GM04503 (cell line): ENCODE data around the gene ARIH2.

Experiments
- DNase-seq: peaks from one replicate; pipeline ENCODE4 v3.0.0-alpha.2; 2012; ENCODE audit warnings: low read depth

ARIH2 gene

DNA sequence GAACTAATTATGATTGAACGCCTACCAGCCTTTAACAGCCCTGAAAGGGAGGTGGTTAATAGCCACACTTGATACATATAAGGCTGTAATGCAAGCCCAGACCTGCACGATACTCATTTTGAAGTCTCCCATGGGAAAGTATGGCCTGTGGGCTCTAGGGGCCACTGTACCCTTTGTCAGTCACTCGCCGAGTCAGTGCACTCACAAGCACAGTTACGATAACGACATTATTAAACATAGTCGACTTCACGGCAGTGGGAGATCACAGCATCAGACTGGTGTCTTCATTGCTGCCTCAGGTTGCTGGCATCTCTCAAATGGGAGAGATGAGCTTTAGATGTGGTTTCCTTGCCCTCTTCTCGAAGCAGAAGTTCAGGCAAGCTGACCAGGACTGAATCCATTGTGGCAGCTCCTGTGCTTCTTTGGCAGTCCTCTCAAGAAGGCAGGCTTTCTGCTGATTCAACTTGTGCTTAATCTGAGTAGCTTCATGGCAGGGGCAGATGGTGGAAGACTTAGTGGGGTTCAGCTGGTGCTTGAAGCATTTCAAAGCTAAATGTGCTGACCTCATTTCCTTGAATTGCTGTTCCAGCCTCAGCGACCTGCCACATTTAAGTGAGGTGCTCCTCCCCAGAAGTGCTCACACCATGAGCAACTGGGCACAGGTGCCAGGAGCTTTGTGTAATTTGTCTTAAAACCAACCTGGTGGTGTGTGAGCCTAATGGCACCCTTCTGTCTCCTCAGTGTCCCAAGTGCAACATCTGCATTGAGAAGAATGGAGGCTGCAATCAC is 55.6 kb downstream of the ARIH2 start:
- no peak for DNase-seq

DNA sequence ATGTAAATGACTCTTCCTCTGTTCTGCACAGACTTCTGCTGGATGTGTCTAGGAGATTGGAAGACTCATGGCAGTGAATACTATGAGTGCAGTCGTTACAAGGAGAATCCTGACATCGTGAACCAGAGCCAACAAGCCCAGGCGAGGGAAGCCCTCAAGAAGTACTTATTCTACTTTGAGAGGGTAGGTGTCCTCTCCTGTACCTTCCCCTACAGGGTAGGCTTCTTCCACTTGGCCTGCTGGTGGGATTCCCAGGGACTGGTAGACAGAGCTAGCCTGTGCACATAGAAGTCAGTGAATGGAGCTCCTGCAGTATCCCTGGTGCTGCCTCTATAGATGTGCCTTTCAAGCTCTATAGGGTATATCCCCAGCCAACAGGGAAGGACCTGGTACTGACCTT is 60.8 kb downstream of the ARIH2 start:
- no peak for DNase-seq

- no peak for DNase-seq
Observed at GRCh38 chr3:48980295-48980694, 61.7 kb downstream of the ARIH2 start.

DNA sequence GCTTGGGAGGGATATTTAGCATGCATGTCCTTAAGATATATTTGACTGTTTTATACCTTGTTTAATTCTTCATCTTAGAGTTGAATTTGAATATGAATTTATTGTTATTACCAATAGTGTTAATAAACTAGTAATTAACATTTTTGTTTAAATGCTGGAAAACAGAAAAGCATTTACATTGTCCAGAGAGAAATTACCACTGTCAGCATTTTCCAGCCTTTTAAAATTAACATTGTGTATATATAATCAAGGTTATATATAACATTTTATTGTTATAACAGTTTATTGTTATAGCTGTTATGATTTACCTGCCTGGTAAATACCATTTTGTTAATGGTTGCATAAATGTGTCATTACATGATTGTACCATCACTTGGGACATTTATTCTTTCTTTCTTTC is 63.4 kb downstream of the ARIH2 start:
- DNase-seq: no peak

- no peak for DNase-seq
Observed at GRCh38 chr3:48982686-48983085, 64.0 kb downstream of the ARIH2 start.

DNA sequence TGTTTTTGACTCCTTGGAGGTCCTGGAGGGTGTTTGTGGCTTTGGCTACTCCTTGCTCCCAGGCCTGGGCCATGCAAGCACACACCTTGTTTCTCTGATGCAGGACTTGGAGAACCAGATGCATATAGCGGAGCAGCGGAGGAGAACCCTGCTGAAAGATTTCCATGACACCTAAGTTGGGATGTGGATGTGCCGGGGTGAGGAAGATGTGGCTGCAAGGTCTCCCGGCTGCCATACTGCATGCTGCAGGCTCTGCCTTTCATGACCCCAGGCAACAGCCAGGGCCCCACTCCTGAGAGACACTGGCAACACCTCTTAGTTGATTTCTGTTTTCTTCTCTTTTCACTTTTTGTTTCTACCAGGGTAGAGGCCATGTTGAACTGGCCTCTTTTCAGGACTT is 64.5 kb downstream of the ARIH2 start:
- DNase-seq: no peak

DNA sequence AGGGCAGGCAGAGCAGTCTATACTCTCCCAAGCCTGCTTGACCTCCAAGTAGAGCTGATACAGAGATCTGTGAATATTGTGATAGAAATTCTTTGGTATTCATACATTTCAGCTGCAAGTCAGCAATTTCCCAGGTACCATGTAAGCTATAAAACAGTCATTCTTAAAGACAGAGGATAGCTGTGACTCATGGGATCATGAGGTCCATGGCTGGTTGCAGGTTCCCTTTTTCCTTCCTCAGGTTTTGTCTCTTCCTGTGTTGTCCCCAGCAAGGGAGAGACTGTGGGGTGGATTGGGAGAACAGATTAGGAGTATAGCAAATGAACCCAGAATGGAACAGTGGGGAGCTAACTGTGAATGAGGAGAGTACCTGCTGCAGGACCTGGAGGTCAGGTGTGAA is 66.0 kb downstream of the ARIH2 start:
- no peak for DNase-seq

GRCh38 chr3:48985831-48986376 is 67.3 kb downstream of the ARIH2 start:
- no peak for DNase-seq

DNA sequence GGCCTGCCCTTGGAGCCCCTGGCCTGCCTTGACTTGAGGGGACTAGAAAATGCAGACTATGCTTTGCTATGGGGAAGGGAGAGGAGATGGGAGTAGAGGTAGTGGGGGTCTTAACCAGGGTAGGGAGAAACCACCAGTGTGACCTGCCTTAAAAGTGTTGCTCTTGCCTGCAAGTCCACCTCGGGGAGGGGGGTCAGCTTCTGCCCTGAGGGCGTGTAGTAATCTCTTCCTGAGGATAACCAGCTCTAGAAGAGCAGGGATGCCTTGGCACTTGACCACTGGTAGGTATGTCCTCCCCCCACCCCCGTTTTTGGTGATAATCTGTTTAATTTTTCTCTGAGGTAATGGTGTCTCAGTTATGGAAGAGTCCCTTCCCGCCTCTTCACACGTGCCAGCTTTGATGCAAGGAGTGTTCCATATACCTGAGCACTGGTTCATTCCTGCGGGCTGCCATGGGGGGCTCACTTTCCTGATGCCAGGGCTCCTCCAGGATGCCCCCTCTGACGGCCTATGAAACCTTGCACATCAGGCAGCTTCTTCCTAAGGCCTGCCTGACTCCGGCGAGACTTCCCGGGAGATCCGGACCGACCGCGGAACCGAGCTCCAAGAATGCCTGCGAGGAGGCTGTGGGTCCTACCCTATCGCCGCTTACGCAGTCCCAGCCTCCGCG is 70.6 kb downstream of the ARIH2 start:
- no peak for DNase-seq

DNA sequence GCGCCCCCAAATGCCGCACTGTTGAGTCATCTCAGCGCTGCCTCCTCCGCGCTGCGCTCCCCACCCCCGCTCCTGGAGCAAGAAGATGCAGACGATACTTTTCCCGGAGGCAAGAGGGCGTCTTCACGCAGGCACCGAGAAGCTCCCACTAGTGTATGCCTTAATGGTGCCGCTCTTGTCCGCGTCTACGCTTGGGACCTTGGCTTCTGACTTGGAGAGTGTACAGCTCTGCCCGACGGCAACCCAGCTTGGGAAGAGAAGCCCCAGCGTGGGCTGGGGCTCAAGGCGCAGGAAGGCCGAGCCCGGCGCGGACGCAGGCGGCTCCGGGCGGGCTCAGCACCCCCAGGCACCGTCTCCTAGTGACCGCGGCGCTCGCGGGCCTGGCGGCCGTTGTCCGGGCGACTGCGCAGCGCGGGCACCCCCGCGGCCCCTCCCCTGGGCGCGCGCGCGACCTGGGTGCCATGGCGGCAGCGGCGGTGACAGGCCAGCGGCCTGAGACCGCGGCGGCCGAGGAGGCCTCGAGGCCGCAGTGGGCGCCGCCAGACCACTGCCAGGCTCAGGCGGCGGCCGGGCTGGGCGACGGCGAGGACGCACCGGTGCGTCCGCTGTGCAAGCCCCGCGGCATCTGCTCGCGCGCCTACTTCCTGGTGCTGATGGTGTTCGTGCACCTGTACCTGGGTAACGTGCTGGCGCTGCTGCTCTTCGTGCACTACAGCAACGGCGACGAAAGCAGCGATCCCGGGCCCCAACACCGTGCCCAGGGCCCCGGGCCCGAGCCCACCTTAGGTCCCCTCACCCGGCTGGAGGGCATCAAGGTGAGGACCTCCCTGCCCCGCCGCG is 71.4 kb downstream of the ARIH2 start, which contains the start of gene P4HTM:
P4HTM (plus strand) TSS at position 446 of the 840 bp plus-strand sequence; CDS start at position 462, 16 bp downstream.
- peak; percentile 77 for DNase-seq

DNA sequence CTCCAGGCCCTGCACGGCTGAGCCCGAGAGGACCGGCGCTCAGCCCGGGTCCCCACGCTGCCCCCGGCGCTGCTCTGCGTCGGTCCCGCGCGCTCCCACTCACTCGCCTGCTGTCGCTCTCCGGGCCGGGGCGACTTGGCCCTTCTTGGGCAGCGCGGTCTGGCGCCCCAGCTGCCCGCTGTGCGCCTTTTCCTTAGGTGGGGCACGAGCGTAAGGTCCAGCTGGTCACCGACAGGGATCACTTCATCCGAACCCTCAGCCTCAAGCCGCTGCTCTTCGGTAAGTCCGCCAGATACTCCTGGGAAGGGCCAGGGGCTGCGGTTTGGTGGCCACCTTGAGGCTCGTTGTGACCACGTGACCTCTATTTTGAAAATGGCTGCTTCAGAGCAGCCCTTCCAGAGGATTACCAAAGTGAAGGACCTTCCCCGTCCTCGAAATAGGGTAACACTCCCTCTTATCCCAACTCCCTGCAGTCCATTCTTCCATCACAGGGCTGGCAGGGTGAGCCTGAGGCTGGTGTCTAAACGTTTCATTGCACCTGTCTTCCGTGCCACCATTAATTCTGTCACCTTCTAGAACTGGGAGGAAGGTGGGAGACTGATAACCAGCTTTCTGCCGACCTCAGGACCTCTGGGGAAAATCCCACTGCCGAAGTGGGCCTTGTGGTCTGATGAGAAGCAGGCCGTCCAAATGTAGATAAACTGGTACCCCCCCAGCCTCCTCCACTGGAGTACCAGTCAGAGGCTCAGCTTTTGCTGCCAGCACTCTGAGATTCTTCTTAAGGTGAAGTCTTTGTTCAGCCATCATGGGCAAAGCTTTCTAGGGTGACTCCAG is 72.2 kb downstream of the ARIH2 start:
- DNase-seq: no peak

DNA sequence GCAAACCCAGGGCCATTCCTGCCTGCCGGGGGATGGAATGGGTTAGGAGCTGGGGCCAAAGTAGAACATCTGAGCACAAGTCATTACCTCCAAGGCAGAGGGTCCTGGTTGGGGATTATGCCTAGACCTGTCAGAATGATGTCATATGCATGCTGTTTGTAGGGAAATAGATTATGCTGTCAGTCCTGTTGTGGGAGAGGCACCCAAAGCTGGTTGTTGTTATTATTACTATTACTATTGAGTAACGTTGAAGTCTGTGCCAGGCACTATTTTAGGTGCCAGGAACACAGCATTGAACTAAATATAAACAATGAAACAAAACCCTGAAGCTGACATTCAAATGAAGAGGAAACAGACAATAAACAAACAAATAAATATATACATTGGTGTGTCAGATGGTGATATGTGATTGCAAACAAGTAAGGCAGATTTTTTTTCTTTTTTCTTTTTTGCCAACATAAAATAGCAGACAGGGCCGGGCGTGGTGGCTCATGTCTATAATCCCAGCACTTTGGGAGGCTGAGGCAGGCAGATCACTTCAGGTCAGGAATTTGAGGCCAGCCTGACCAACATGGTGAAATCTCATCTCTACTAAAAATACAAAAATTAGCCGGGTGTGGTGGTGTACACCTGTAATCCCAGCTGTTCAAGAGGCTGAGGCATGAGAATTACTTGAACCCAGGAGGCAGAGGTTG is 73.4 kb downstream of the ARIH2 start:
- no peak for DNase-seq

- no peak for DNase-seq
Observed at GRCh38 chr3:48993834-48994233, 75.2 kb downstream of the ARIH2 start.

GRCh38 chr3:48996640-48997039 is 78.0 kb downstream of the ARIH2 start:
- no peak for DNase-seq

GRCh38 chr3:48997102-48997635 is 78.5 kb downstream of the ARIH2 start:
- no peak for DNase-seq

DNA sequence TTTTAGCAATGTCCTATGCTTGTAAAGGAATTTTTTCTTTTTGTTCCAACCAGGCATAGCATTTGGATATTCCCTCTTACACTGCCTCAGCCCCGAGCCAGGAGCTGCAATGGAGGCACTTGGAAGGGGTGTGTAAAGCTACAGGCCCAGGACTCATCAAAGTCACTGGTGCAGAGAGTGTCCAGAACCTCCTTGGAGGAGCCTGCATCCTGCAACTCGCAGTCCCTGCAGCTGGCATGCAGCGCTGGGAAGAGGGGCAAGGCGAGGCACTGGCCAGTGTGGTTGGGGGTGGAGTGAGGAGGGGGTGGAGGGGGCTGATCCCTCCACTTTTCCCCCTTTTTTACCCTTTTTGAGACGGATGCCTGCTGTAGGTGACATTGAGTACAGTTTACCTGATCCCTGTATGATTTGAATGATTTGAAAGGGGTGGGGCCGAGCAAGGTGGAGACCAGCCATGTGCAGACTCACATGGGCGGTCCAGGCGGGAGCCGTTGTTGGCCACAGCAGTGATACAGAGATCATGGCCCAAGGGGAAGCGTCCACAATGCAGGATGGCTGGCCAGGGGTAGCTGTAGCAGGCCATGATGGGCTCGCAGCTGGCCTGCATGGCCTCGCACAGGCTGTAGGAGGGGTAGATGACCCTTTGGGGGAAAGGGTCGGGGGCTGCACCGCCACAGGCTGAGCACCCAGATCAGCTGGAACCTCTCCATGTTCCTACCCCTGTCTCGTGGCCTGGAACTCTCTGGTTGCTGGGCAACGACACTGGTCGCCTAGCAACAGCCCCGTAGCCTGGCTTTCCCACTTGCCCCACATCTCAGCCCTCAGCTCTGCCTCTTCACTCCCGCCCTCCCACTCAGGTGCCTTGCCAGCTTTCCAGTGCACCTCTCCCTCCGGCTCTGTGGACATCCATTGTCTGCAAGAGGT is 79.3 kb downstream of the ARIH2 start:
- DNase-seq: no peak

GRCh38 chr3:48999085-48999858 is 80.6 kb downstream of the ARIH2 start:
- DNase-seq: no peak

GRCh38 chr3:49001155-49001554 is 82.5 kb downstream of the ARIH2 start:
- no peak for DNase-seq
